ENCODE measurements around the gene MANBA.

Gene MANBA

GRCh38 chr4:102779204-102779603, 18.4 kb upstream of the MANBA start:
- H3K27ac ChIP-seq = peak overlapping the region; percentile 70
- H3K4me2 ChIP-seq = peak overlapping the region; percentile 85
- H2AFZ ChIP-seq (ENCODE audit: low read depth) = peak overlapping the region; percentile 76
- H3K36me3 ChIP-seq (ENCODE audit: insufficient read depth) = no peaks in the 10 kb centered on the region
- H3K4me3 ChIP-seq (IDR thresholded peaks at IDR 0.05; ENCODE audit: insufficient read depth, low read depth, low read length) = no peak overlapping the region
- H3K9ac ChIP-seq = peak overlapping the region; percentile 38; the same call in 1 of the 2 replicates
- no peaks in the 10 kb centered on the region for H3K27me3 ChIP-seq (ENCODE audit: insufficient read depth, low read depth)
- no peaks in the 10 kb centered on the region for H4K20me1 ChIP-seq (ENCODE audit: insufficient read depth)
- H3K4me1 ChIP-seq (ENCODE audit: low read depth, poor library complexity, severe bottlenecking) = peaks cover 60% of the 10 kb centered on the region
- H3K79me2 ChIP-seq (ENCODE audit: insufficient read depth, low read depth) = no peaks in the 10 kb centered on the region
- TF ChIP-seq CTCF (conservative IDR thresholded peaks at IDR 0.05; ENCODE audit: low read depth, low read length) = no peak

GRCh38 chr4:102778720-102779119, 18.0 kb upstream of the MANBA start:
- Histone ChIP-seq H3K27me3 (ENCODE audit: insufficient read depth, low read depth) (no peaks in the 10 kb centered on the region), H3K27ac (peak overlapping the region; percentile 70), H3K4me2 (peak overlapping the region; percentile 85), H2AFZ (ENCODE audit: low read depth) (peak overlapping the region; percentile 76), H3K36me3 (ENCODE audit: insufficient read depth) (no peaks in the 10 kb centered on the region), H3K4me3 (IDR thresholded peaks at IDR 0.05; ENCODE audit: insufficient read depth, low read depth, low read length) (no peak overlapping the region), H3K79me2 (ENCODE audit: insufficient read depth, low read depth) (no peaks in the 10 kb centered on the region), H4K20me1 (ENCODE audit: insufficient read depth) (no peaks in the 10 kb centered on the region), H3K4me1 (ENCODE audit: low read depth, poor library complexity, severe bottlenecking) (peaks cover 60% of the 10 kb centered on the region), H3K9ac (peak overlapping the region; percentile 38; the same call in 1 of the 2 replicates)
- TF ChIP-seq CTCF (conservative IDR thresholded peaks at IDR 0.05; ENCODE audit: low read depth, low read length) = no peak

GRCh38 chr4:102775805-102776204, 15.0 kb upstream of the MANBA start:
- H3K27me3 ChIP-seq (ENCODE audit: insufficient read depth, low read depth) = no peaks in the 10 kb centered on the region

GRCh38 chr4:102774254-102774653, 13.5 kb upstream of the MANBA start:
- H3K4me1 ChIP-seq (ENCODE audit: low read depth, poor library complexity, severe bottlenecking) = peaks cover 20% of the 10 kb centered on the region
- H3K9ac ChIP-seq = no peak overlapping the region
- no peak overlapping the region for H2AFZ ChIP-seq (ENCODE audit: low read depth)
- no peaks in the 10 kb centered on the region for H3K27me3 ChIP-seq (ENCODE audit: insufficient read depth, low read depth)
- H3K4me3 ChIP-seq (IDR thresholded peaks at IDR 0.05; ENCODE audit: insufficient read depth, low read depth, low read length) = no peak overlapping the region
- TF ChIP-seq CTCF (conservative IDR thresholded peaks at IDR 0.05; ENCODE audit: low read depth, low read length) = no peak
- no peak overlapping the region for H3K4me2 ChIP-seq
- H3K27ac ChIP-seq = no peak overlapping the region
- no peaks in the 10 kb centered on the region for H4K20me1 ChIP-seq (ENCODE audit: insufficient read depth)
- H3K79me2 ChIP-seq (ENCODE audit: insufficient read depth, low read depth) = no peaks in the 10 kb centered on the region
- no peaks in the 10 kb centered on the region for H3K36me3 ChIP-seq (ENCODE audit: insufficient read depth)

More at GRCh38 chr4:102775805-102776204, 15.0 kb upstream of the MANBA start:
- Histone ChIP-seq H3K4me1 (ENCODE audit: low read depth, poor library complexity, severe bottlenecking) (peaks cover 36% of the 10 kb centered on the region), H3K36me3 (ENCODE audit: insufficient read depth) (no peaks in the 10 kb centered on the region), H3K79me2 (ENCODE audit: insufficient read depth, low read depth) (no peaks in the 10 kb centered on the region), H4K20me1 (ENCODE audit: insufficient read depth) (no peaks in the 10 kb centered on the region), H3K27ac (no peak overlapping the region), H3K4me2 (no peak overlapping the region), H2AFZ (ENCODE audit: low read depth) (no peak overlapping the region), H3K4me3 (IDR thresholded peaks at IDR 0.05; ENCODE audit: insufficient read depth, low read depth, low read length) (no peak overlapping the region), H3K9ac (no peak overlapping the region)
- TF ChIP-seq CTCF (conservative IDR thresholded peaks at IDR 0.05; ENCODE audit: low read depth, low read length) = no peak
